Dermis blood vessel endothelial cell (primary cell): Measurements from ENCODE around the gene CCDC200. TPM values are rescaled to one million over a fixed set of nuclear protein-coding genes. Genes with fewer than 3 reads are reported as not detected.
"Not testable (repeated sequence)": the region's sequence is repeated elsewhere in the genome, so short reads cannot be mapped to it uniquely, and the experiment has no call there.

Experiments used
- DNase-seq: peaks from one replicate; pipeline ENCODE4 v3.0.0; 2010
- total RNA-seq: library from RNA; depleted of rRNA; stranded (reverse); fragments of >200 nt; gene quantifications from 2 replicates; pipeline ENCODE4 v1.2.3, GENCODE V29; 2014

Gene CCDC200
- total RNA-seq, 1 donor from 2014 or later, result not detected

GRCh38 chr17:43215341-43215740, 13.1 kb downstream of the CCDC200 start:
- DNase-seq, result no peak

DNA sequence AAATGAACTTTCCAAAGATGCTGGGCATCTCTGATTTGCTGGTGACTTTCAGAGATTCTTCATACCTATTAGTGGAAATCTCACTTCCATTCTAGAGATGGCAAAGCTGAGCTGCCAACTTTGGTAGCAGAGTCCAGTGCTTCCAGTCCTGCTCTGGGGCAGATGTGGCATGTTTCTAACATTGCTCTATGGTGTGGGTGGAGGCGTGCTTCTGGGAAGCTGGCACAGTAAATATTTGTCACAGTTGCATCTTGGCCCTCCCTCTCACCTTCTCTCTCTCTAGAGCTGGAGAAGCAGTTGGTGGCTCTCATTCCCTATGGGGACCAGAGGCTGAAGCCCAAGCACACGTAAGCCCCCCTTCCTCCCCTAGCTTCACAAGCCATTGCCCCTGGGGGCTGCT, 14.9 kb downstream of the CCDC200 start:
- DNase-seq, result no peak

DNA sequence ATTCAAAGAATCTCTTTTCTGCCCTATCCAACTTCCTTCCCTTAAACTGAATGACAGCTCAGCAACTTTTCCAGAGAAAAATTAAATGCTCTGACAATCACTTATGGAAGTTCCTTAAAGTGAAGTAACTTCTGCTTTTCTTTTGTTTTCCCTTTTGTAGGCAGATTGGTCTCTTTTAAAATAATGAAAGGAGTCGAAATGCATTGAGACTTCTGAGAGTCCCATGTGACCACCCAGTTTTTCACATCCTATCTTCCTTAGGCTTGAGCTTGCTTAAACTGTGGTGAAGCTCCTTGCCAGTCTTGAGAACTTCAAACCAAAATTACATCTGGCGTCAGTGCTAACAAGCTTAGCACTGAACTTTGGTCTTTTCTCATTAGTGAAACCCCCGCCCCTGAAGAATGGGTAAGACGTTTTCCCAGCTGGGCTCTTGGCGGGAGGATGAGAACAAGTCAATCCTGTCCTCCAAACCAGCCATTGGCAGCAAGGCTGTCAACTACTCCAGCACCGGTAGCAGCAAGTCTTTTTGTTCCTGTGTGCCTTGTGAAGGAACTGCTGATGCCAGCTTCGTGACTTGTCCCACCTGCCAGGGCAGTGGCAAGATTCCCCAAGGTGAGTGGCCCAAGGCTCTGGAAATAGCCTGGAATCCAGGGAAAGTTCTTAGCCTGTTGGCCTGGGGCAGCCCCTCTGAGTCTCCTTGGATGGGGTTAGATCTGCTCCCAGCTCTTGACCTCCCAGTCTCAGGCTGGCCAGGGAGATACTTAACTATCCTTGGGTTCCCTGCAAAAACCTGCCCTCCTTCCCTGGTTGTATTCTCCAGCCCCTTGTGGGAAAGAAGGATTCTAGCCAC, 15.6 kb downstream of the CCDC200 start:
- no peak for DNase-seq

- peak; percentile 88 for DNase-seq
These were observed 16.7 kb downstream of the CCDC200 start, which contains the start of gene TMEM106A for GRCh38 chr17:43211480-43212402. Gene TMEM106A (plus strand): TSS chr17:43211875. CDS start chr17:43213042, 1,167 bp downstream.

- DNase-seq, result peak; percentile 10
These were observed 17.3 kb downstream of the CCDC200 start for GRCh38 chr17:43211123-43211479.

DNA sequence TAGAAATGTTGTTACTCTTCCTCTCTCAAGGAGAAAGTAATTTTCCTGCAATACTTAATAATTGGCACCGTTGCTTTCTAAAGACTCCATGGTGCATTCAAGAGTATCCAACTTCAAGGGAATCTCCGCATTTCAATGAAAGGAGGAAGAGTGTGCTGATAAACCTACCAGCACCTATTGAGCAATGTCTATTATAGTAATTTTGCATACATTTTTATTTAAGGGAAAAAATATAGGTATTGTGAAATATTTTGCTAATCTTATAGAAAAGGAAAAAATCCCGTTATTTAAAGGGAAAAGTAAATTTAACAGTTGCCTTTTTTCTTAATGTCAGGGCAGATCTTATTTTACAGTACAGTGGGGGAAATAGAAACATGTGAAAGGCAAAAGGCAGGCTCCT, 17.8 kb downstream of the CCDC200 start:
- no peak for DNase-seq

- DNase-seq, result not testable (repeated sequence)
These were observed 25.4 kb downstream of the CCDC200 start for GRCh38 chr17:43203013-43203412.

- DNase-seq, result no peak
These were observed 28.3 kb downstream of the CCDC200 start for GRCh38 chr17:43200127-43200526.

- no peak for DNase-seq
These were observed 28.8 kb downstream of the CCDC200 start for GRCh38 chr17:43199633-43200032.

DNA sequence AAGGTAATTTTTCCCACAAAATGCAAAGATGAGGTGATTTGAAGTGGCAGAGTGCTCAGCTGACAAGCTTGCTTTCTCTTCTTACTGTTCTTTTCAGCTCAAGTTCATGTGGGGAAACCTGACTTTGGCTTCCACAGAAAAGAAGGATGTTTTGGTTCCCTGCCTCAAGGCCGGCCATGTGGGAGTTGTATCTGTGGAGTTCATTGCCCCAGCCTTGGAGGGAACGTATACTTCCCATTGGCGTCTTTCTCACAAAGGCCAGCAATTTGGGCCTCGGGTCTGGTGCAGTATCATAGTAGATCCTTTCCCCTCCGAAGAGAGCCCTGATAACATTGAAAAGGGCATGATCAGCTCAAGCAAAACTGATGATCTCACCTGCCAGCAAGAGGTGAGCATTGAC, 35.2 kb downstream of the CCDC200 start:
- no peak for DNase-seq

- DNase-seq, result not testable (repeated sequence)
These were observed 41.8 kb downstream of the CCDC200 start for GRCh38 chr17:43186656-43187055.

DNA sequence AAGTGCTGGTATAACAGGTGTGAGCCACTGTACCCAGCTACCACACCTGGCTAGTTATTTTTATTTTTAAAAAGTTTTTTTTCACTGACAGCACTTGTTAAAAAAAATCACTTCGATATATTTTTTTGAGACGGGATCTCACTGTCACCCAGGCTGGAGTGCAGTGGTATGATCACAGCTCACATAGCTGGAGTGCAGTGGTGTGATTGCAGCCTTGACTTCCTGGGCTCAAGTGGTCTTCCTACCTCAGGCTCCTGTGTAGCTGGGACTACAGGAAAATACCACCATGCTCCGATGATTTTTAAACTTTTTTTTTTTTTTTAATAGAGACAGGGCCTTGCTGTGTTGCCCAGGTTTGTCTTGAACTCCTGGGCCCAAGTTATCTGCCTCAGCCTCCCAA, 44.5 kb downstream of the CCDC200 start:
- no peak for DNase-seq

DNA sequence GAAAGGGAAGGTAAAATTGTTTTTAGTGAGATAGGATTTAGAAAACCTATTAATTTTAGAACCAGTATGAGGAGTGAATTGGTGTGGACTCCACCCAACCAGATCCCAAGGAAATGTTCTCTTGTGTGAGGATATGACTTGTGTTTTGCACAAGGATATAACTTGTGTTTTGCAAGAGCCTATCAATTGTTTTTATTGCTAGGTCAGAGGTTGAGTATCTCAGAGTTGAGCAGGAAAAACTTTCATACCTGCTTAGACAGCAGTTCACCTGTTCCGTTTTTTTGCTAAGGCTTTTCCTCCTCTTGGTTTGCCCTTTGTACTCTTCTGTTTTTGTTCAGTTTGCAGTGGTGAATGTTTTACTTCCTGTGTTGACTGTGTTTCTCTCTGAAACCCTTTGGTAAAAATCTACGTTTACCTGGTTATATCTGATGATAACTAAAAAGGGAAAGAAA, 52.3 kb downstream of the CCDC200 start:
- DNase-seq, result no peak

- no peak for DNase-seq
These were observed 53.0 kb downstream of the CCDC200 start for GRCh38 chr17:43175213-43176118.

DNA sequence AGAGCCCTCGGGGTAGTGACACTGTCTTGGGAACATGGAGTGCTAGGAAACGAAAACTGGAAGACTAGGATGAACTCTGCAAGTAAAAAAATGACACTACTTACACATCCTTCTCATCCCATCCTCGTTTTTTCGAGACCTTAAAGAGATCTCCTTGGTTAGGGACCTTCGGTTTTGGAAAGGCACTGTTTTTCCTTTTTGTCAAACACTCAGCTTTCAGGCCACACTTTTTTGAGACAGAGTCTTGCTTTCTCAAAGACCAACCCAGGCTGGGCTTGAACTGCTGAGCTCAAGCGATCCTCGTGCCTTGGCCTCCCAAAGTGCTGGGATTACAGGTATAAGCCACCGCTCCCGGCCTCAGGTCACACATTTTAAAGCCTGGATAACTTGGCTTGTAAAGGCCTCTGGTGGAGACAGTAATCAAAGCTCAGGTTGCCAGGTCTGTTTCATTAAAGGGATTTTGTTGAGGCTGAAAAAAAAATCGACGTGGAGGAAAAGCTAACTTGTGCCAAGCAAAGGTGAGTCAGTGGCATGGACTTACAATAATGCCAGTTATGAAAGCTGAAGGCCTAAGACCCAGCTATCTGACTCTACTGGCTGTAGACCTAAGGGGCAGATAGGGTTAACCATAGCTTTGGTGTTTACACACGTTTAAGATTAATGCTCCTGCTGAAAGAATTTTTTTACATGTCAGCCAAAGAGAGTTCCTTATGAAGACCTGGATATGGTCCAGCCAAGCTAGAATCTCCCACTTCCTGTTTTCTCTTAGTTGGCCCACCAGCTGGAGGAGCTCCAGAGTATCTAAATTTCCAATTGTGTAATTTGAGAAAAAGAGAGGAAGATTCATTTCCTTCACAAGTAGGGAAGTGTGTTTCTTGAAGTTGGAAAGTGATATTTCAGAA, 56.6 kb downstream of the CCDC200 start:
- peak; percentile 88 for DNase-seq

Other genes with a start within 250 kb of the CCDC200 start
- 0.14 TPM in 1 of 2 replicates, not detected in the other for gene PTGES3L, start 248.5 kb downstream of the CCDC200 start, total RNA-seq
- 10.1 and 14.1 TPM in 2 replicates for gene RUNDC1, start 248.1 kb downstream of the CCDC200 start, total RNA-seq
- 842 and 1,058 TPM in 2 replicates for gene RPL27, start 230.2 kb downstream of the CCDC200 start, total RNA-seq
- gene IFI35, start 221.8 kb downstream of the CCDC200 start, total RNA-seq, result 15.9 and 19.4 TPM in 2 replicates
- 195 and 261 TPM in 2 replicates for gene VAT1, start 206.2 kb downstream of the CCDC200 start, total RNA-seq
- gene RND2, start 203.4 kb downstream of the CCDC200 start, total RNA-seq, result 0.14 and 0.17 TPM in 2 replicates
- gene BRCA1, start 103.3 kb downstream of the CCDC200 start, total RNA-seq, result 10.7 and 29.5 TPM in 2 replicates
- gene NBR1, start 57.4 kb downstream of the CCDC200 start, total RNA-seq, result 123 and 137 TPM in 2 replicates
- gene TMEM106A, start 16.7 kb downstream of the CCDC200 start, total RNA-seq, result 2.4 and 2.5 TPM in 2 replicates
- not detected in 2 replicates for gene RNU2-1, start 5.4 kb upstream of the CCDC200 start, total RNA-seq
- gene ARL4D, start 170.4 kb upstream of the CCDC200 start, total RNA-seq, result 0.93 and 1.4 TPM in 2 replicates